Measurements from ENCODE around the gene DEAF1.

DNA sequence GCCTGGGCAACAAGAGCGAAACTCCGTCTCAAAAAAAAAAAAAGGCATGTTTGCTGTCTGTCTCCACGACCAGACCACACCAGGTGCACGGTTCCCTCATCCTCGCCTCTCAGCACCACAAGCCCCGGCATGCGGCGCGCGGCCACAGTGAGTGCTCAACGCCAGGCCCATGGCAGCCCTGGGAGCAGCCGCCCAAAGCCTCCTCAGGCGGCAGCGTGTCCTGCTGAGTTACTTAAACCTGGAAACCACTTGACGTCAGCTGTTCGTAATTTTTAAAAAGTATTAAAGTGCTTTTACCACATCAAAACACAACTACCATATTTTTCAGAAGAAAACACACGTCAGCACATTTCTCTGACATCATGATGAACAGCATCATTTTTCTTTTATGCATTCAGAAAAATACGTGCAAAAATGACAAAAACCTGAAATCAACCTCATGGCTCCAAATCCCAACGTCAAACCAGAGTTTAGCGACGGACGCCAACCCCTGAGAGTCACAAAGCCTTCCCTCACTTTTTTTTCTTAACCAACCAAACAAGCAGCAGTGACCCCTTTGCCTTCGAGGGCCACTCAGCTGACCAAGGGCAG is 2.1 kb downstream of the DEAF1 start:
- TF ChIP-seq, protein P1, sequence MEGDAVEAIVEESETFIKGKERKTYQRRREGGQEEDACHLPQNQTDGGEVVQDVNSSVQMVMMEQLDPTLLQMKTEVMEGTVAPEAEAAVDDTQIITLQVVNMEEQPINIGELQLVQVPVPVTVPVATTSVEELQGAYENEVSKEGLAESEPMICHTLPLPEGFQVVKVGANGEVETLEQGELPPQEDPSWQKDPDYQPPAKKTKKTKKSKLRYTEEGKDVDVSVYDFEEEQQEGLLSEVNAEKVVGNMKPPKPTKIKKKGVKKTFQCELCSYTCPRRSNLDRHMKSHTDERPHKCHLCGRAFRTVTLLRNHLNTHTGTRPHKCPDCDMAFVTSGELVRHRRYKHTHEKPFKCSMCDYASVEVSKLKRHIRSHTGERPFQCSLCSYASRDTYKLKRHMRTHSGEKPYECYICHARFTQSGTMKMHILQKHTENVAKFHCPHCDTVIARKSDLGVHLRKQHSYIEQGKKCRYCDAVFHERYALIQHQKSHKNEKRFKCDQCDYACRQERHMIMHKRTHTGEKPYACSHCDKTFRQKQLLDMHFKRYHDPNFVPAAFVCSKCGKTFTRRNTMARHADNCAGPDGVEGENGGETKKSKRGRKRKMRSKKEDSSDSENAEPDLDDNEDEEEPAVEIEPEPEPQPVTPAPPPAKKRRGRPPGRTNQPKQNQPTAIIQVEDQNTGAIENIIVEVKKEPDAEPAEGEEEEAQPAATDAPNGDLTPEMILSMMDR (IDR thresholded peaks at IDR 0.05) = no peak
- no peak for TF ChIP-seq POLR2A (IDR thresholded peaks at IDR 0.05)

Data from body of pancreas (tissue), 4 donors.